HG02970 (cell line): Measurements from ENCODE around the gene ZFYVE28.

ENCODE experiments used
- ATAC-seq: cut with Tn5 transposase; IDR thresholded peaks from one replicate; pipeline ENCODE4 v1.9.1; 2021; ENCODE audit warnings: mild to moderate bottlenecking, moderate library complexity, moderate number of reproducible peaks; ENCODE audit not compliant: unreplicated experiment, low FRiP score

The ZFYVE28 gene

GRCh38 chr4:2265113-2266110 lies 153.0 kb downstream of the ZFYVE28 start:
- ATAC-seq = no peak

GRCh38 chr4:2264481-2265041 lies 153.9 kb downstream of the ZFYVE28 start:
- ATAC-seq = no peak

GRCh38 chr4:2263926-2264321 lies 154.5 kb downstream of the ZFYVE28 start:
- ATAC-seq = no peak

GRCh38 chr4:2262944-2263250 lies 155.5 kb downstream of the ZFYVE28 start:
- ATAC-seq = no peak

- peak; percentile 93 for ATAC-seq
Observed at GRCh38 chr4:2262145-2262943, 156.1 kb downstream of the ZFYVE28 start.

GRCh38 chr4:2261853-2262144 lies 156.6 kb downstream of the ZFYVE28 start, which contains the start of gene MXD4:
MXD4 (minus strand) TSS chr4:2262109; CDS start chr4:2261980, 129 bp downstream.
- no peak for ATAC-seq

- no peak for ATAC-seq
Observed at GRCh38 chr4:2261110-2261852, 157.2 kb downstream of the ZFYVE28 start.

- no peak for ATAC-seq
Observed at GRCh38 chr4:2260344-2261109, 157.9 kb downstream of the ZFYVE28 start.

- no peak for ATAC-seq
Observed at GRCh38 chr4:2259541-2260343, 158.7 kb downstream of the ZFYVE28 start.

GRCh38 chr4:2259036-2259540 lies 159.4 kb downstream of the ZFYVE28 start:
- no peak for ATAC-seq

- no peak for ATAC-seq
Observed at GRCh38 chr4:2258091-2259035, 160.1 kb downstream of the ZFYVE28 start.

GRCh38 chr4:2257361-2258081 lies 160.9 kb downstream of the ZFYVE28 start:
- no peak for ATAC-seq

GRCh38 chr4:2256781-2257191 lies 161.7 kb downstream of the ZFYVE28 start:
- ATAC-seq = no peak

GRCh38 chr4:2256156-2256731 lies 162.2 kb downstream of the ZFYVE28 start:
- ATAC-seq = no peak

GRCh38 chr4:2255501-2256155 lies 162.8 kb downstream of the ZFYVE28 start:
- ATAC-seq = no peak
